Adrenal gland (tissue), 12 donors: ENCODE measurements around the gene SLC19A1. TPM values are rescaled to one million over a fixed set of nuclear protein-coding genes. Genes with fewer than 3 reads are reported as not detected.

ENCODE experiments used
- DNase-seq, 7 donors: peaks; one replicate each; pipeline ENCODE4 v3.0.0-alpha.2; 2019 to 2020
- H3K27ac ChIP-seq, 5 donors: fragments of 200-600 bp; sonication (generic) in 4 of 5; 1 replicate in 3 of 5; 2 replicates in 2 of 5; pipeline versions ENCODE4 v1.5.1 to v1.8.0; 2016 to 2020; ENCODE audit warnings: mild to moderate bottlenecking in 1 of 5
- H3K27me3 ChIP-seq: fragments of 200-600 bp; 2 replicates; pipeline ENCODE4 v1.8.0; 2021
- H3K36me3 ChIP-seq, 2 donors: fragments of 200-600 bp; replicated peaks in 1 of 2; 1 replicate in 1 of 2; 2 replicates in 1 of 2; pipeline versions ENCODE4 v1.5.1 to v1.8.0; 2018 to 2022
- H3K4me1 ChIP-seq, 2 donors: fragments of 200-600 bp; replicated peaks in 1 of 2; 1 replicate in 1 of 2; 2 replicates in 1 of 2; pipeline versions ENCODE4 v1.5.1 to v1.8.0; 2018 to 2021
- H3K4me3 ChIP-seq, 4 donors: fragments of 200-600 bp; sonication (generic) in 3 of 4; one replicate each; pipeline ENCODE4 v1.5.1; 2016 to 2018
- H3K9me3 ChIP-seq, 3 donors: fragments of 200-600 bp; sonication (generic) in 1 of 3; replicated peaks in 1 of 3; 1 replicate in 2 of 3; 2 replicates in 1 of 3; pipeline versions ENCODE4 v1.5.1 to v1.8.0; 2016 to 2021
- CTCF ChIP-seq, 6 experiments: fragments of 450-650 bp in 4 of 6; fragments of 200-600 bp in 2 of 6; sonication (generic) in 1 of 6; IDR thresholded peaks; 1 replicate in 5 of 6; 2 replicates in 1 of 6; pipeline versions ENCODE4 v1.5.1 to v1.8.0; 2016 to 2021; ENCODE audit warnings: antibody characterized with exemption in 6 of 6, mild to moderate bottlenecking in 2 of 6, moderate library complexity in 1 of 6
- POLR2A ChIP-seq, 2 donors: fragments of 450-650 bp; IDR thresholded peaks; one replicate each; pipeline ENCODE4 v1.6.1; 2017; ENCODE audit warnings: antibody characterized with exemption in 2 of 2, mild to moderate bottlenecking in 2 of 2, moderate library complexity in 1 of 2
- WGBS, 4 donors: extraction: QIAGEN DNeasy Blood & Tissue Kit in 2 of 4; methylation state at CpG; one replicate each; pipeline versions ENCODE4 v1.1.5 to v1.1.7; 2013 to 2017; 5-methylcytosine and 5-hydroxymethylcytosine counted together
- intact Hi-C, 2 donors: fragments of 100-400 bp; cut with DNase I; formaldehyde crosslinking; loops; one replicate each; pipeline versions ENCODE4 v1.14.1 to v1.15.0; 2022 to 2023
- polyA plus RNA-seq, 3 donors: library from polyadenylated mRNA; stranded (reverse); fragments of 200-250 nt in 2 of 3; fragments of 350-450 nt in 1 of 3; fragmentation: Illumina TruSeq in 1 of 3; extraction: RNeasy Lipid Tissue Mini Kit (QIAGEN cat#74804) in 1 of 3; gene quantifications; one replicate each; pipeline ENCODE4 v1.2.3, GENCODE V29; 2013 to 2014
- total RNA-seq, 9 donors: library from RNA; depleted of rRNA in 4 of 9; stranded (reverse); fragments of >200 nt in 4 of 9; fragments of 120-200 nt in 1 of 9; fragmentation: NEBNext Ultra II Directional in 1 of 9; extraction: Animal tissue kit (Norgen Biotek cat#: 25700) in 1 of 9; gene quantifications; one replicate each; pipeline versions ENCODE4 v1.1.0 to v1.2.4, GENCODE V29; 2013 to 2023
- donor health status: healthy with polysubstance abuse.
- donor health status: Bipolar disorder and iron deficiency.
- donor health status: DM: yes; HTN: yes; CAD: no.
- donor health status: DM: no; HTN: no; CAD: no.
- donor health status: DM: no; HTN: no; CAD: no.
- donor health status: DM: yes; HTN: yes; CAD: no.

Gene SLC19A1
- total and polyA plus RNA-seq, 12 donors = 1.7 to 21.2 (median 15.3) TPM

- peaks cover 19 to 27% of the 10 kb centered on the region in 2 donors for H3K4me1 ChIP-seq
- H3K9me3 ChIP-seq = no peaks in the 10 kb centered on the region
- intact Hi-C loops = no loop called here
- H3K27me3 ChIP-seq = no peaks in the 10 kb centered on the region
- no peak overlapping the region for H3K27ac ChIP-seq
- no peak overlapping the region for H3K4me3 ChIP-seq
- WGBS, 4 donors = 92 to 96% (median 93%) methylated on average over 16 to 31 of the region's 31 CpGs
- no peaks in the 10 kb centered on the region for H3K36me3 ChIP-seq
- DNase-seq = peak in 6 of 7 donors; percentile 9 to 48 (median 18)
- TF ChIP-seq CTCF (IDR thresholded peaks at IDR 0.05) = no peak
- no peak for TF ChIP-seq POLR2A (IDR thresholded peaks at IDR 0.05)
These were observed 5.7 kb downstream of the SLC19A1 start for GRCh38 chr21:45536301-45537081.

GRCh38 chr21:45535341-45536081 lies 6.7 kb downstream of the SLC19A1 start:
- Histone ChIP-seq H3K9me3 (no peaks in the 10 kb centered on the region), H3K36me3 (no peaks in the 10 kb centered on the region), H3K4me3 (no peak overlapping the region), H3K27me3 (no peaks in the 10 kb centered on the region), H3K27ac (peak overlapping the region in 3 of 5 donors; percentile 46 to 79 (median 60)), H3K4me1 (peaks cover 19 to 22% of the 10 kb centered on the region in 2 donors)
- 63 to 83% (median 70%) methylated on average over 30 to 34 of the region's 34 CpGs for WGBS, 4 donors
- peak; percentile 23 to 67 (median 47) for DNase-seq
- TF ChIP-seq CTCF (IDR thresholded peaks at IDR 0.05) (no peak), POLR2A (IDR thresholded peaks at IDR 0.05) (no peak)
- intact Hi-C loops = no loop called here

GRCh38 chr21:45534636-45535331 lies 7.5 kb downstream of the SLC19A1 start:
- intact Hi-C loops = no loop called here
- H3K27ac ChIP-seq = peak overlapping the region in 3 of 5 donors; percentile 46 to 79 (median 60)
- WGBS, 4 donors = 42 to 59% (median 53%) methylated on average over 18 to 28 of the region's 28 CpGs
- no peaks in the 10 kb centered on the region for H3K9me3 ChIP-seq
- TF ChIP-seq CTCF (IDR thresholded peaks at IDR 0.05) (no peak), POLR2A (IDR thresholded peaks at IDR 0.05) (peak in 1 of 2 donors; percentile 29)
- no peaks in the 10 kb centered on the region for H3K36me3 ChIP-seq
- peaks cover 19 to 22% of the 10 kb centered on the region in 2 donors for H3K4me1 ChIP-seq
- no peak overlapping the region for H3K4me3 ChIP-seq
- DNase-seq = peak; percentile 79 to 94 (median 87)
- H3K27me3 ChIP-seq = no peaks in the 10 kb centered on the region
